ENCODE measurements around the gene HRH1. TPM values are rescaled to one million over a fixed set of nuclear protein-coding genes. Genes with fewer than 3 reads are reported as not detected.

The HRH1 gene
- total and polyA plus RNA-seq, 2 experiments from 2014 or later = not detected

DNA sequence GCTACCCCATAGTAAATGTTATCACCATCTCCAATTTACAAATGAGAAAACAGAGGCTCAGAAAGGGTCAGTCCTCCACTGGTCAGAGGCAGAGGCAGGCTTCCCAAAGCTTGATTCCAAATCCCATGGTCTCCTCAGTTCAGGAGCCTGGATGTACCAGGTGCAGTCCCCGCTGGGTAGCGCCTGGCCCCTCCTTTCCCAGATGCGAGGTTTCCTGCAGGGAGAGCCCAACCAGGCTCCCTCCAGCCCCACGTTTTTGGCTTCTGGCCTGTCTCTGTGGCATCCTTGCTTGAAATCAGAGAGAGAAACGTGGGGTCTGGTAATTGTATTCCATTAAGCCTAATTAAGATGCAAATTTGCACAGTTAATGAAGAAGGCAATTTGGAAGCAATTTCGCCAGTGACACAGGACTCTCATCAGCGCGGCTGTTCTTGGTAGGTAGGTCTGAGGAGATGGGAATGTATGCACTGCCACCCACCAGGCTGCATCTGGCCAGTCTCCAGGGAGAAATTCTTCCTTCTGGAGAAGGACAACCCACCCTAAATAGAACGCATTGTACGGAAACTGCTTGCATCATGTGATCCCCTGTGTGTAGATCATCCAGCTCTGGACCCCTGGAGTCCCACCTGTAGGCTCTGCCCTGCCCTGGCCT is 50.5 kb downstream of the HRH1 start:
- H3K27ac ChIP-seq (ENCODE audit: low read depth) = no peak overlapping the region
- Mint-ChIP-seq H3K4me1 (peaks cover 9% of the 10 kb centered on the region; the same call in 2 of the 3 replicates), H3K36me3 (ENCODE audit: low read depth) (no peaks in the 10 kb centered on the region), H3K4me3 (no peak overlapping the region), H3K27me3 (ENCODE audit: insufficient read depth, low read depth, poor library complexity) (peaks cover 12% of the 10 kb centered on the region), H3K27ac (no peak overlapping the region), H3K9me3 (no peaks in the 10 kb centered on the region)
- H3K4me1 ChIP-seq (ENCODE audit: insufficient read depth) = no peaks in the 10 kb centered on the region
- ATAC-seq = peak; percentile 52
- H3K79me2 ChIP-seq (replicated peaks; ENCODE audit: insufficient read depth) = no peaks in the 10 kb centered on the region
- no peak overlapping the region for H2AFZ ChIP-seq
- H3K27me3 ChIP-seq (ENCODE audit: insufficient read depth) = no peaks in the 10 kb centered on the region
- H3K4me2 ChIP-seq = no peak overlapping the region
- H3K4me3 ChIP-seq = no peak overlapping the region
- no peaks in the 10 kb centered on the region for H4K20me1 ChIP-seq (replicated peaks; ENCODE audit: insufficient read depth)
- H3K36me3 ChIP-seq (ENCODE audit: insufficient read depth) = no peaks in the 10 kb centered on the region
- TF ChIP-seq ZNF331 (CRISPR knock-in tag; IDR thresholded peaks at IDR 0.05; ENCODE audit: low read depth) (no peak), STAT1 (IDR thresholded peaks at IDR 0.05; ENCODE audit: unreplicated experiment) (no peak), EZH2phosphoT487 (IDR thresholded peaks at IDR 0.05; ENCODE audit: unreplicated experiment) (no peak), CREB1 (CRISPR knock-in tag; IDR thresholded peaks at IDR 0.05; ENCODE audit: low read depth) (no peak), POLR2AphosphoS5 (IDR thresholded peaks at IDR 0.05; ENCODE audit: low read depth) (no peak), NANOG (IDR thresholded peaks at IDR 0.05; ENCODE audit: borderline replicate concordance) (no peak), EZH2 (IDR thresholded peaks at IDR 0.05; ENCODE audit: low read depth, unreplicated experiment) (no peak), ZNF114 (CRISPR knock-in tag; IDR thresholded peaks at IDR 0.05) (no peak), JUNB (IDR thresholded peaks at IDR 0.05; ENCODE audit: unreplicated experiment) (no peak)
- TF ChIP-seq, protein P1, sequence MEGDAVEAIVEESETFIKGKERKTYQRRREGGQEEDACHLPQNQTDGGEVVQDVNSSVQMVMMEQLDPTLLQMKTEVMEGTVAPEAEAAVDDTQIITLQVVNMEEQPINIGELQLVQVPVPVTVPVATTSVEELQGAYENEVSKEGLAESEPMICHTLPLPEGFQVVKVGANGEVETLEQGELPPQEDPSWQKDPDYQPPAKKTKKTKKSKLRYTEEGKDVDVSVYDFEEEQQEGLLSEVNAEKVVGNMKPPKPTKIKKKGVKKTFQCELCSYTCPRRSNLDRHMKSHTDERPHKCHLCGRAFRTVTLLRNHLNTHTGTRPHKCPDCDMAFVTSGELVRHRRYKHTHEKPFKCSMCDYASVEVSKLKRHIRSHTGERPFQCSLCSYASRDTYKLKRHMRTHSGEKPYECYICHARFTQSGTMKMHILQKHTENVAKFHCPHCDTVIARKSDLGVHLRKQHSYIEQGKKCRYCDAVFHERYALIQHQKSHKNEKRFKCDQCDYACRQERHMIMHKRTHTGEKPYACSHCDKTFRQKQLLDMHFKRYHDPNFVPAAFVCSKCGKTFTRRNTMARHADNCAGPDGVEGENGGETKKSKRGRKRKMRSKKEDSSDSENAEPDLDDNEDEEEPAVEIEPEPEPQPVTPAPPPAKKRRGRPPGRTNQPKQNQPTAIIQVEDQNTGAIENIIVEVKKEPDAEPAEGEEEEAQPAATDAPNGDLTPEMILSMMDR (conservative IDR thresholded peaks at IDR 0.05; ENCODE audit: low read depth in 2 of 2) = no peak
- TF ChIP-seq, protein P2, sequence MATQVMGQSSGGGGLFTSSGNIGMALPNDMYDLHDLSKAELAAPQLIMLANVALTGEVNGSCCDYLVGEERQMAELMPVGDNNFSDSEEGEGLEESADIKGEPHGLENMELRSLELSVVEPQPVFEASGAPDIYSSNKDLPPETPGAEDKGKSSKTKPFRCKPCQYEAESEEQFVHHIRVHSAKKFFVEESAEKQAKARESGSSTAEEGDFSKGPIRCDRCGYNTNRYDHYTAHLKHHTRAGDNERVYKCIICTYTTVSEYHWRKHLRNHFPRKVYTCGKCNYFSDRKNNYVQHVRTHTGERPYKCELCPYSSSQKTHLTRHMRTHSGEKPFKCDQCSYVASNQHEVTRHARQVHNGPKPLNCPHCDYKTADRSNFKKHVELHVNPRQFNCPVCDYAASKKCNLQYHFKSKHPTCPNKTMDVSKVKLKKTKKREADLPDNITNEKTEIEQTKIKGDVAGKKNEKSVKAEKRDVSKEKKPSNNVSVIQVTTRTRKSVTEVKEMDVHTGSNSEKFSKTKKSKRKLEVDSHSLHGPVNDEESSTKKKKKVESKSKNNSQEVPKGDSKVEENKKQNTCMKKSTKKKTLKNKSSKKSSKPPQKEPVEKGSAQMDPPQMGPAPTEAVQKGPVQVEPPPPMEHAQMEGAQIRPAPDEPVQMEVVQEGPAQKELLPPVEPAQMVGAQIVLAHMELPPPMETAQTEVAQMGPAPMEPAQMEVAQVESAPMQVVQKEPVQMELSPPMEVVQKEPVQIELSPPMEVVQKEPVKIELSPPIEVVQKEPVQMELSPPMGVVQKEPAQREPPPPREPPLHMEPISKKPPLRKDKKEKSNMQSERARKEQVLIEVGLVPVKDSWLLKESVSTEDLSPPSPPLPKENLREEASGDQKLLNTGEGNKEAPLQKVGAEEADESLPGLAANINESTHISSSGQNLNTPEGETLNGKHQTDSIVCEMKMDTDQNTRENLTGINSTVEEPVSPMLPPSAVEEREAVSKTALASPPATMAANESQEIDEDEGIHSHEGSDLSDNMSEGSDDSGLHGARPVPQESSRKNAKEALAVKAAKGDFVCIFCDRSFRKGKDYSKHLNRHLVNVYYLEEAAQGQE (IDR thresholded peaks at IDR 0.05; ENCODE audit: unreplicated experiment) = no peak
- TF ChIP-seq, protein P3, sequence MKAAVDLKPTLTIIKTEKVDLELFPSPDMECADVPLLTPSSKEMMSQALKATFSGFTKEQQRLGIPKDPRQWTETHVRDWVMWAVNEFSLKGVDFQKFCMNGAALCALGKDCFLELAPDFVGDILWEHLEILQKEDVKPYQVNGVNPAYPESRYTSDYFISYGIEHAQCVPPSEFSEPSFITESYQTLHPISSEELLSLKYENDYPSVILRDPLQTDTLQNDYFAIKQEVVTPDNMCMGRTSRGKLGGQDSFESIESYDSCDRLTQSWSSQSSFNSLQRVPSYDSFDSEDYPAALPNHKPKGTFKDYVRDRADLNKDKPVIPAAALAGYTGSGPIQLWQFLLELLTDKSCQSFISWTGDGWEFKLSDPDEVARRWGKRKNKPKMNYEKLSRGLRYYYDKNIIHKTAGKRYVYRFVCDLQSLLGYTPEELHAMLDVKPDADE (IDR thresholded peaks at IDR 0.05) = no peak
- TF ChIP-seq, protein P4, sequence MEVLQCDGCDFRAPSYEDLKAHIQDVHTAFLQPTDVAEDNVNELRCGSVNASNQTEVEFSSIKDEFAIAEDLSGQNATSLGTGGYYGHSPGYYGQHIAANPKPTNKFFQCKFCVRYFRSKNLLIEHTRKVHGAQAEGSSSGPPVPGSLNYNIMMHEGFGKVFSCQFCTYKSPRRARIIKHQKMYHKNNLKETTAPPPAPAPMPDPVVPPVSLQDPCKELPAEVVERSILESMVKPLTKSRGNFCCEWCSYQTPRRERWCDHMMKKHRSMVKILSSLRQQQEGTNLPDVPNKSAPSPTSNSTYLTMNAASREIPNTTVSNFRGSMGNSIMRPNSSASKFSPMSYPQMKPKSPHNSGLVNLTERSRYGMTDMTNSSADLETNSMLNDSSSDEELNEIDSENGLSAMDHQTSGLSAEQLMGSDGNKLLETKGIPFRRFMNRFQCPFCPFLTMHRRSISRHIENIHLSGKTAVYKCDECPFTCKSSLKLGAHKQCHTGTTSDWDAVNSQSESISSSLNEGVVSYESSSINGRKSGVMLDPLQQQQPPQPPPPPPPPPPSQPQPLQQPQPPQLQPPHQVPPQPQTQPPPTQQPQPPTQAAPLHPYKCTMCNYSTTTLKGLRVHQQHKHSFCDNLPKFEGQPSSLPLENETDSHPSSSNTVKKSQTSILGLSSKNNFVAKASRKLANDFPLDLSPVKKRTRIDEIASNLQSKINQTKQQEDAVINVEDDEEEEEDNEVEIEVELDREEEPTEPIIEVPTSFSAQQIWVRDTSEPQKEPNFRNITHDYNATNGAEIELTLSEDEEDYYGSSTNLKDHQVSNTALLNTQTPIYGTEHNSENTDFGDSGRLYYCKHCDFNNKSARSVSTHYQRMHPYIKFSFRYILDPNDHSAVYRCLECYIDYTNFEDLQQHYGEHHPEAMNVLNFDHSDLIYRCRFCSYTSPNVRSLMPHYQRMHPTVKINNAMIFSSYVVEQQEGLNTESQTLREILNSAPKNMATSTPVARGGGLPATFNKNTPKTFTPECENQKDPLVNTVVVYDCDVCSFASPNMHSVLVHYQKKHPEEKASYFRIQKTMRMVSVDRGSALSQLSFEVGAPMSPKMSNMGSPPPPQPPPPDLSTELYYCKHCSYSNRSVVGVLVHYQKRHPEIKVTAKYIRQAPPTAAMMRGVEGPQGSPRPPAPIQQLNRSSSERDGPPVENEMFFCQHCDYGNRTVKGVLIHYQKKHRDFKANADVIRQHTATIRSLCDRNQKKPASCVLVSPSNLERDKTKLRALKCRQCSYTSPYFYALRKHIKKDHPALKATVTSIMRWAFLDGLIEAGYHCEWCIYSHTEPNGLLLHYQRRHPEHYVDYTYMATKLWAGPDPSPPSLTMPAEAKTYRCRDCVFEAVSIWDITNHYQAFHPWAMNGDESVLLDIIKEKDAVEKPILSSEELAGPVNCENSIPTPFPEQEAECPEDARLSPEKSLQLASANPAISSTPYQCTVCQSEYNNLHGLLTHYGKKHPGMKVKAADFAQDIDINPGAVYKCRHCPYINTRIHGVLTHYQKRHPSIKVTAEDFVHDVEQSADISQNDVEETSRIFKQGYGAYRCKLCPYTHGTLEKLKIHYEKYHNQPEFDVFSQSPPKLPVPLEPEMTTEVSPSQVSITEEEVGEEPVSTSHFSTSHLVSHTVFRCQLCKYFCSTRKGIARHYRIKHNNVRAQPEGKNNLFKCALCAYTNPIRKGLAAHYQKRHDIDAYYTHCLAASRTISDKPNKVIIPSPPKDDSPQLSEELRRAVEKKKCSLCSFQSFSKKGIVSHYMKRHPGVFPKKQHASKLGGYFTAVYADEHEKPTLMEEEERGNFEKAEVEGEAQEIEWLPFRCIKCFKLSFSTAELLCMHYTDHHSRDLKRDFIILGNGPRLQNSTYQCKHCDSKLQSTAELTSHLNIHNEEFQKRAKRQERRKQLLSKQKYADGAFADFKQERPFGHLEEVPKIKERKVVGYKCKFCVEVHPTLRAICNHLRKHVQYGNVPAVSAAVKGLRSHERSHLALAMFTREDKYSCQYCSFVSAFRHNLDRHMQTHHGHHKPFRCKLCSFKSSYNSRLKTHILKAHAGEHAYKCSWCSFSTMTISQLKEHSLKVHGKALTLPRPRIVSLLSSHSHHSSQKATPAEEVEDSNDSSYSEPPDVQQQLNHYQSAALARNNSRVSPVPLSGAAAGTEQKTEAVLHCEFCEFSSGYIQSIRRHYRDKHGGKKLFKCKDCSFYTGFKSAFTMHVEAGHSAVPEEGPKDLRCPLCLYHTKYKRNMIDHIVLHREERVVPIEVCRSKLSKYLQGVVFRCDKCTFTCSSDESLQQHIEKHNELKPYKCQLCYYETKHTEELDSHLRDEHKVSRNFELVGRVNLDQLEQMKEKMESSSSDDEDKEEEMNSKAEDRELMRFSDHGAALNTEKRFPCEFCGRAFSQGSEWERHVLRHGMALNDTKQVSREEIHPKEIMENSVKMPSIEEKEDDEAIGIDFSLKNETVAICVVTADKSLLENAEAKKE (CRISPR knock-in tag; IDR thresholded peaks at IDR 0.05) = no peak
- H3F3A ChIP-seq (replicated peaks; ENCODE audit: low read depth) = no peaks in the 10 kb centered on the region
- H3K9me2 ChIP-seq (ENCODE audit: insufficient read depth) = no peaks in the 10 kb centered on the region
- DNase-seq (ENCODE audit: low spot score) = no peak
